Body of pancreas (tissue), 4 donors: ENCODE data around the gene CLASP1. TPM values are rescaled to one million over a fixed set of nuclear protein-coding genes. Genes with fewer than 3 reads are reported as not detected.
"Not testable (repeated sequence)": the region's sequence is repeated elsewhere in the genome, so short reads cannot be mapped to it uniquely, and the experiment has no call there.

ENCODE experiments used
- ATAC-seq: fragments of 150-250 bp; one replicate; pipeline ENCODE4 v1.9.1; 2016
- DNase-seq, 4 donors: peaks; one replicate each; pipeline ENCODE4 v3.0.0-alpha.2; 2019
- H3K27ac ChIP-seq, 4 donors: fragments of 200-600 bp; sonication (generic); 1 replicate in 3 of 4; 2 replicates in 1 of 4; pipeline versions ENCODE4 v1.5.1 to v1.6.1; 2016 to 2019; ENCODE audit warnings: mild to moderate bottlenecking in 1 of 4, mixed read lengths in 1 of 4, moderate library complexity in 1 of 4
- H3K27me3 ChIP-seq, 2 donors: fragments of 200-600 bp; sonication (generic); one replicate each; pipeline ENCODE4 v1.6.0; 2016; ENCODE audit warnings: mild to moderate bottlenecking in 1 of 2
- H3K36me3 ChIP-seq, 2 donors: fragments of 200-600 bp; sonication (generic); replicated peaks in 1 of 2; 2 replicates each; pipeline ENCODE4 v1.5.1; 2016; ENCODE audit warnings: low read depth in 2 of 2; ENCODE audit not compliant: insufficient read depth in 1 of 2
- H3K4me1 ChIP-seq: fragments of 200-600 bp; sonication (generic); one replicate; pipeline ENCODE4 v1.6.0; 2016
- H3K4me3 ChIP-seq, 2 donors: fragments of 200-600 bp; sonication (generic); 1 replicate in 1 of 2; 2 replicates in 1 of 2; pipeline ENCODE4 v1.5.1; 2016 to 2019
- H3K9me3 ChIP-seq, 3 donors: fragments of 200-600 bp; sonication (generic); 1 replicate in 2 of 3; 2 replicates in 1 of 3; pipeline ENCODE4 v1.5.1; 2016
- CTCF ChIP-seq, 7 experiments: fragments of 450-650 bp in 4 of 7; fragments of 200-600 bp in 3 of 7; sonication (generic) in 3 of 7; IDR thresholded peaks; one replicate each; pipeline ENCODE4 v1.5.1; 2016 to 2019; ENCODE audit warnings: antibody characterized with exemption in 7 of 7
- POLR2A ChIP-seq, 3 donors: fragments of 450-650 bp; IDR thresholded peaks; one replicate each; pipeline ENCODE4 v1.6.1; 2016; ENCODE audit warnings: antibody characterized with exemption in 3 of 3, mild to moderate bottlenecking in 2 of 3
- WGBS, 2 donors: methylation state at CpG; one replicate each; pipeline ENCODE4 v1.1.5; 2017; 5-methylcytosine and 5-hydroxymethylcytosine counted together
- intact Hi-C: fragments of 100-400 bp; cut with DNase I; formaldehyde crosslinking; loops from one replicate; pipeline ENCODE4 v1.15.1; 2023
- total RNA-seq, 2 donors: library from RNA; depleted of rRNA; stranded (reverse); fragments of >200 nt; gene quantifications; one replicate each; pipeline ENCODE4 v1.1.0, GENCODE V29; 2016

CLASP1 gene
- total RNA-seq, 2 donors from 2014 or later: 28.5 to 44.2 TPM

- DNase-seq (no peak), ATAC-seq (no peak)
- Histone ChIP-seq H3K4me1 (no peaks in the 10 kb centered on the region), H3K4me3 (no peak overlapping the region), H3K27ac (no peak overlapping the region), H3K36me3 (no peaks in the 10 kb centered on the region), H3K9me3 (no peaks in the 10 kb centered on the region), H3K27me3 (no peaks in the 10 kb centered on the region)
- intact Hi-C loops: loop anchor here (10.0 kb wide), 1 partner anchor 227 kb away; no protein-coding TSS in a partner anchor
- 84 to 93% methylated on average over 4 to 8 of the region's 8 CpGs for WGBS, 2 donors
- no peak for TF ChIP-seq POLR2A (IDR thresholded peaks at IDR 0.05)
- TF ChIP-seq CTCF (IDR thresholded peaks at IDR 0.05): no peak
Measured at GRCh38 chr2:121321476-121321875, 327.8 kb downstream of the CLASP1 start.

GRCh38 chr2:121319941-121320340 lies 329.3 kb downstream of the CLASP1 start:
- no peak overlapping the region for H3K4me3 ChIP-seq
- TF ChIP-seq POLR2A (IDR thresholded peaks at IDR 0.05) (no peak), CTCF (IDR thresholded peaks at IDR 0.05) (no peak)
- intact Hi-C loops: loop anchor here (10.0 kb wide), 1 partner anchor 225 kb away; no protein-coding TSS in a partner anchor
- no peaks in the 10 kb centered on the region for H3K36me3 ChIP-seq
- no peaks in the 10 kb centered on the region for H3K27me3 ChIP-seq
- H3K27ac ChIP-seq: no peak overlapping the region
- WGBS, 2 donors: 35 to 44% methylated on average over 3 of the region's 3 CpGs
- no peak for DNase-seq
- ATAC-seq: no peak
- no peaks in the 10 kb centered on the region for H3K4me1 ChIP-seq
- H3K9me3 ChIP-seq: no peaks in the 10 kb centered on the region

GRCh38 chr2:121316986-121317385 lies 332.3 kb downstream of the CLASP1 start:
- H3K27me3 ChIP-seq: no peaks in the 10 kb centered on the region
- no peak overlapping the region for H3K4me3 ChIP-seq
- 84 to 100% methylated on average over 5 to 7 of the region's 7 CpGs for WGBS, 2 donors
- intact Hi-C loops: no loop called here
- no peak for DNase-seq
- no peaks in the 10 kb centered on the region for H3K4me1 ChIP-seq
- H3K27ac ChIP-seq: no peak overlapping the region
- H3K9me3 ChIP-seq: no peaks in the 10 kb centered on the region
- no peaks in the 10 kb centered on the region for H3K36me3 ChIP-seq
- ATAC-seq: no peak
- TF ChIP-seq POLR2A (IDR thresholded peaks at IDR 0.05): no peak
- TF ChIP-seq CTCF (IDR thresholded peaks at IDR 0.05): no peak

GRCh38 chr2:121313701-121314100 lies 335.6 kb downstream of the CLASP1 start:
- H3K27me3 ChIP-seq, H3K9me3 ChIP-seq, H3K4me3 ChIP-seq, intact Hi-C loops, H3K27ac ChIP-seq, H3K36me3 ChIP-seq, ATAC-seq, H3K4me1 ChIP-seq, DNase-seq: not testable (repeated sequence)
- 77 to 84% methylated on average over 15 of the region's 15 CpGs for WGBS, 2 donors

GRCh38 chr2:121309801-121310200 lies 339.5 kb downstream of the CLASP1 start:
- Histone ChIP-seq H3K36me3 (no peaks in the 10 kb centered on the region), H3K4me1 (no peaks in the 10 kb centered on the region), H3K27me3 (no peaks in the 10 kb centered on the region), H3K4me3 (no peak overlapping the region), H3K9me3 (no peaks in the 10 kb centered on the region), H3K27ac (no peak overlapping the region)
- DNase-seq: no peak
- intact Hi-C loops: no loop called here
- WGBS, 2 donors: 44 to 52% methylated on average over 3 of the region's 3 CpGs
- ATAC-seq: no peak
- TF ChIP-seq CTCF (IDR thresholded peaks at IDR 0.05): no peak
- no peak for TF ChIP-seq POLR2A (IDR thresholded peaks at IDR 0.05)
